ENCODE measurements around the gene PRSS37. TPM values are rescaled to one million over a fixed set of nuclear protein-coding genes. Genes with fewer than 3 reads are reported as not detected.
A peak's percentile ranks its signal among the peaks of the same experiment; 100 is the strongest.

The PRSS37 gene
- total RNA-seq, 1 experiment from 2014 or later: not detected

DNA sequence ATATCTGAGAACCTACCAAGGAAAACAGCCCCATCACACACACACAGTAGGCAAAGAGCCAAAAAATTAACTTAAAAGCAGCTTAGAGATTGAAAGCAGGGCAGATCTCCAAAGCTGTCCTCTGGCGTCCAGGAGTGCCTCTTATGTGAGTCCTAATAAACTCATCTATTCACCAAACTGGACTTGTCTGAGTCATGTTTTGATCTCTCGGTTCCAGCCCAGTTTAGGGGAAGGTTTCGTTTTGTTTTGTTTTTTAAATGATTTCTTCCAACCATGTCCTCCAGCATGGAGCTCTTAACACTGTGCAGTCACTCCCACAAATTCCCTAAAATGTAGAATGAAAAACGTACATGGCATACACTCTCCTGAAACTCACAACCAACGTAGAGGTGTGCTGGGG lies 6.7 kb upstream of the PRSS37 start:
- ChIA-PET POLR2A (ENCODE audit: unreplicated experiment) (no interaction called here), CTCF (no interaction called here)
- Histone ChIP-seq H3K4me3 (no peak overlapping the region), H4K20me1 (ENCODE audit: insufficient read depth) (no peaks in the 10 kb centered on the region), H3K4me2 (no peak overlapping the region), H3F3A (ENCODE audit: insufficient read depth, low read depth) (no peaks in the 10 kb centered on the region), H3K79me2 (ENCODE audit: low read depth) (no peaks in the 10 kb centered on the region), H3K9me2 (ENCODE audit: insufficient read depth) (no peaks in the 10 kb centered on the region), H3K4me1 (replicated peaks; ENCODE audit: insufficient read depth) (no peaks in the 10 kb centered on the region), H2AFZ (0 out of 2 replicates have a peak overlapping the region, but pooled peaks have one; percentile 36), H3K36me3 (ENCODE audit: low read depth) (no peaks in the 10 kb centered on the region), H3K27me3 (ENCODE audit: insufficient read depth, low read depth) (no peaks in the 10 kb centered on the region), H3K9me3 (ENCODE audit: insufficient read depth, low read depth) (no peaks in the 10 kb centered on the region), H3K27ac (no peak overlapping the region)
- no peak for TF ChIP-seq EZH2 (IDR thresholded peaks at IDR 0.05; ENCODE audit: low read depth)
- TF ChIP-seq, protein P1, sequence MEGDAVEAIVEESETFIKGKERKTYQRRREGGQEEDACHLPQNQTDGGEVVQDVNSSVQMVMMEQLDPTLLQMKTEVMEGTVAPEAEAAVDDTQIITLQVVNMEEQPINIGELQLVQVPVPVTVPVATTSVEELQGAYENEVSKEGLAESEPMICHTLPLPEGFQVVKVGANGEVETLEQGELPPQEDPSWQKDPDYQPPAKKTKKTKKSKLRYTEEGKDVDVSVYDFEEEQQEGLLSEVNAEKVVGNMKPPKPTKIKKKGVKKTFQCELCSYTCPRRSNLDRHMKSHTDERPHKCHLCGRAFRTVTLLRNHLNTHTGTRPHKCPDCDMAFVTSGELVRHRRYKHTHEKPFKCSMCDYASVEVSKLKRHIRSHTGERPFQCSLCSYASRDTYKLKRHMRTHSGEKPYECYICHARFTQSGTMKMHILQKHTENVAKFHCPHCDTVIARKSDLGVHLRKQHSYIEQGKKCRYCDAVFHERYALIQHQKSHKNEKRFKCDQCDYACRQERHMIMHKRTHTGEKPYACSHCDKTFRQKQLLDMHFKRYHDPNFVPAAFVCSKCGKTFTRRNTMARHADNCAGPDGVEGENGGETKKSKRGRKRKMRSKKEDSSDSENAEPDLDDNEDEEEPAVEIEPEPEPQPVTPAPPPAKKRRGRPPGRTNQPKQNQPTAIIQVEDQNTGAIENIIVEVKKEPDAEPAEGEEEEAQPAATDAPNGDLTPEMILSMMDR (conservative IDR thresholded peaks at IDR 0.05): no peak
- intact Hi-C loops (cut with micrococcal nuclease; ENCODE audit: unreplicated experiment): no loop called here
- BruUV-seq (replicated peaks): no TSS peak
- no peak for DNase-seq

- H3K4me1 ChIP-seq (replicated peaks; ENCODE audit: insufficient read depth): no peaks in the 10 kb centered on the region
- no peaks in the 10 kb centered on the region for H3K27me3 ChIP-seq (ENCODE audit: insufficient read depth, low read depth)
- no TSS peak for BruUV-seq (replicated peaks)
- no peaks in the 10 kb centered on the region for H3F3A ChIP-seq (ENCODE audit: insufficient read depth, low read depth)
- no peak for TF ChIP-seq EZH2 (IDR thresholded peaks at IDR 0.05; ENCODE audit: low read depth)
- TF ChIP-seq, protein P1 (conservative IDR thresholded peaks at IDR 0.05): no peak
- H3K4me2 ChIP-seq: no peak overlapping the region
- H3K9me3 ChIP-seq (ENCODE audit: insufficient read depth, low read depth): no peaks in the 10 kb centered on the region
- no peaks in the 10 kb centered on the region for H3K79me2 ChIP-seq (ENCODE audit: low read depth)
- CTCF ChIA-PET: no interaction called here
- no peak for DNase-seq
- H3K27ac ChIP-seq: no peak overlapping the region
- no peaks in the 10 kb centered on the region for H3K9me2 ChIP-seq (ENCODE audit: insufficient read depth)
- H2AFZ ChIP-seq: no peak overlapping the region
- no peaks in the 10 kb centered on the region for H4K20me1 ChIP-seq (ENCODE audit: insufficient read depth)
- H3K36me3 ChIP-seq (ENCODE audit: low read depth): no peaks in the 10 kb centered on the region
- intact Hi-C loops (cut with micrococcal nuclease; ENCODE audit: unreplicated experiment): no loop called here
- POLR2A ChIA-PET (ENCODE audit: unreplicated experiment): no interaction called here
- no peak overlapping the region for H3K4me3 ChIP-seq
These were observed 3.0 kb upstream of the PRSS37 start for GRCh38 chr7:141844256-141844655.

DNA sequence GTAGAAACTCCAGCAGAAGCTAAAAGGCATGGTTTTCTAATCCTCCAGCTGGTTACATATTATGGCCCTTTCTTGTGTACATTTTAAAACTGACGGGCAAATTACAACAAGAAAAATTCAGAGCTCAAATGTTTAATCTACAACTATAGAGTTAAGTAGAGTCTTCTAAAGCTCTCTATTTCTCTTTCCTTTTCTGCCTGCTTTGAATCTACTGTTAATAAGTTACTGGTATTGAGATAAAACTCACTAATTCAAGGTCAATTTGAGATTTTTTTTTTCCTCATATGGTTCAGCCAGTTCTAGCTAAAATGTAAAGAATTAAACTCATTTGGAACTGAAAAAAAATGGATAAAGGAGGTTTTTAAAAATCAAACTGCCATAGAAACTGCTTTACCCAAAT lies 1.6 kb upstream of the PRSS37 start:
- H3K4me1 ChIP-seq (replicated peaks; ENCODE audit: insufficient read depth): no peaks in the 10 kb centered on the region
- no peak overlapping the region for H3K27ac ChIP-seq
- H3F3A ChIP-seq (ENCODE audit: insufficient read depth, low read depth): no peaks in the 10 kb centered on the region
- H3K4me2 ChIP-seq: no peak overlapping the region
- H3K9me2 ChIP-seq (ENCODE audit: insufficient read depth): no peaks in the 10 kb centered on the region
- CTCF ChIA-PET: interaction anchor here (0.7 kb wide), 1 partner anchor 135 kb away, joined by 6 read pairs; no protein-coding TSS in a partner anchor
- H4K20me1 ChIP-seq (ENCODE audit: insufficient read depth): no peaks in the 10 kb centered on the region
- H3K79me2 ChIP-seq (ENCODE audit: low read depth): no peaks in the 10 kb centered on the region
- no peaks in the 10 kb centered on the region for H3K27me3 ChIP-seq (ENCODE audit: insufficient read depth, low read depth)
- H3K36me3 ChIP-seq (ENCODE audit: low read depth): no peaks in the 10 kb centered on the region
- no peak for DNase-seq
- BruUV-seq (replicated peaks): no TSS peak
- H3K4me3 ChIP-seq: no peak overlapping the region
- intact Hi-C loops (cut with micrococcal nuclease; ENCODE audit: unreplicated experiment): no loop called here
- POLR2A ChIA-PET (ENCODE audit: unreplicated experiment): interaction anchor here (0.5 kb wide), 1 partner anchor 179 kb away, joined by 9 read pairs; no protein-coding TSS in a partner anchor
- H2AFZ ChIP-seq: no peak overlapping the region
- TF ChIP-seq, protein P1 (conservative IDR thresholded peaks at IDR 0.05): no peak
- no peaks in the 10 kb centered on the region for H3K9me3 ChIP-seq (ENCODE audit: insufficient read depth, low read depth)
